Activated naive CD8-positive, alpha-beta T cell treated with anti-CD3 and anti-CD28 coated beads, Interleukin-2, amount 10 ng/mL, durations not matched to agents 7 days and 5 days (primary cell): ENCODE measurements around the gene AKAP6. TPM values are rescaled to one million over a fixed set of nuclear protein-coding genes. Genes with fewer than 3 reads are reported as not detected.

Experiments used
- ATAC-seq: fragments of 150-1000 bp; cut with Tn5 transposase; one replicate; pipeline ENCODE4 v1.10.0; 2021; ENCODE audit warnings: low read depth, moderate library complexity
- POLR2A ChIA-PET: fragments of 350-600 bp; sonication (Branson Sonifier 250); formaldehyde crosslinking; loops from one replicate; lab custom pipeline; 2021; ENCODE audit warnings: antibody characterized with exemption; lab: Charles Lee
- DNase-seq: peaks from one replicate; pipeline ENCODE4 v3.0.0; 2021
- H3K27ac Mint-ChIP-seq: one replicate; pipeline ENCODE4 v1.8.0; 2022; ENCODE audit warnings: mild to moderate bottlenecking, mixed read lengths
- H3K27me3 Mint-ChIP-seq: one replicate; pipeline ENCODE4 v1.8.0; 2022; ENCODE audit warnings: mild to moderate bottlenecking, moderate library complexity, mixed read lengths
- H3K36me3 Mint-ChIP-seq: one replicate; pipeline ENCODE4 v1.8.0; 2021; ENCODE audit warnings: mild to moderate bottlenecking, mixed read lengths
- H3K4me1 Mint-ChIP-seq: one replicate; pipeline ENCODE4 v1.8.0; 2021; ENCODE audit warnings: mixed read lengths
- H3K4me3 Mint-ChIP-seq: one replicate; pipeline ENCODE4 v1.8.0; 2022; ENCODE audit warnings: mild to moderate bottlenecking, moderate library complexity, mixed read lengths
- H3K9me3 Mint-ChIP-seq: one replicate; pipeline ENCODE4 v1.8.0; 2021; ENCODE audit warnings: mixed read lengths
- total RNA-seq, 2 experiments: library from RNA; stranded (reverse); gene quantifications; one replicate each; pipeline ENCODE4 v1.2.3, GENCODE V29; 2021

AKAP6 gene
- total RNA-seq, 2 experiments from 2014 or later, result 1.00 to 1.8 TPM

DNA sequence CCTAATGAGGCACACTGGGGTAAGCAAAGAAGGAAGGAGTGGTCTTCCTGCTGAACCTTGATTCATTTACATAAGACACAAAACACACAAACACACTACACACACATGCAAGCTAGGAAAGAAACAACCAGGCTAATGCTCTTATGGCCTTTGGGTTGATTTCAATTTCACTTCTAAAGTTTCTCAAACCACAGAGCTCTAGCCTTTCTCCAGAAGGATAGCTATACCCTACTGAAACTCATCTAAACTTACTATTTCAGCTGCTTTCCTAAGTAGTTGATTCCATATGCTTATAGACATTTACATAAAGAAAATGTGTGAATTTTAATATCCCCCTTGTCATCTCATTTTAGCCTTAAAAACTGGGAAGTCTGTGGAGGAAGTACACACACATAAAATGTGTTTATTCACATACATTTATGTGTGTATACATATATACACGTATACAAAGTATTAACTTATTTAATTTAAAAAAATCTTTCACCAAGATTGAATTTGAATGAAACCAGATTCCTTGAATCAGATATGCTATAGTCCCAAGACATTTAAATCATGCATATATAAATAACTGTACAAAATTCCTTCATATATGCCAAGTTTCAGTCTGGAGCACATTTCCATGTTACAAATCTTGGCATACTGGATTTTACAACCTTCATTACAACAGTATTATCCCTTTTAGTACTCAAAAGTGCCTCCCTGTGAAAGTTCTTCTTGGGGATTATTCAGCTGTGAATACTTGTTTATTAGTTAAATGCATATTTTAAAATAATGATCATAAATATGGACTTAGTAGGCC, 377.8 kb downstream of the AKAP6 start:
- DNase-seq (no peak), ATAC-seq (no peak)
- POLR2A ChIA-PET, result no interaction called here
- Mint-ChIP-seq H3K4me1 (no peaks in the 10 kb centered on the region), H3K27ac (no peak overlapping the region), H3K36me3 (no peaks in the 10 kb centered on the region), H3K4me3 (no peak overlapping the region), H3K27me3 (peaks cover 2% of the 10 kb centered on the region), H3K9me3 (no peaks in the 10 kb centered on the region)

DNA sequence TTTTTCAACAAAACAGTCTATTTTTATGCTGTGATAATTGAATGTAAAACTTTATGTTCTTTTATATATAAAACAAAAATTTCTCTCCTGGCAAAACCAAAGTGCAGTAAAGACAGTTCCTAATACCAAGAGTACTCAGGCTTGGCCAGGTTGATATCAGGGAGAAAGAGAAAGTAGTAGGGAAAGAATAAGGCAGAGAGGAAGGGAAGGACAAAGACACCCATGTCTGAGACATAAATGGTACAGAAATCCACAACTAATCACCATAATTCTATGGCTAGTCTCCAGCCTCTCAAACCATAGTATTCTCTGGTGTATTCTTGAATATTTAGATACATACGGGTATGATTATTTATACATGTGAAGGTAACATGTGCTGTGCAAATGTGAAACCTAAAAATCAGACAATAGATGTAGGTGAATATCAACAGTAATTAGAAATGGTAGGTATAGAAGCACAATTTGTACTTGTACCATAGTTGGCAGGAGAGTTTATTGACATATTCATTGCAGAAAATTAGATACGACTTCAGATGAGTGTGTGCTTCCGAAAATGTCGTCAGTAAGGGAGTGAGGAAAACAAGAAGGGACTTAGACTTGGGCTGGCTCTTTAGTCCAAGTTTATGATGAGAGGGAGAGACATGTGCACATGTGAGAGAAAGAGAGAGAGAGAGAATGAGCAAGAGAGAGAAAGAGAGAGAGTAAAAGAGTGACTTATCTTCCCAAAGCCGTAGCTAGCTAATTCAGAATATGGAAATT, 378.8 kb downstream of the AKAP6 start:
- H3K36me3 Mint-ChIP-seq, result no peaks in the 10 kb centered on the region
- no peaks in the 10 kb centered on the region for H3K4me1 Mint-ChIP-seq
- POLR2A ChIA-PET, result no interaction called here
- no peak overlapping the region for H3K4me3 Mint-ChIP-seq
- no peak for DNase-seq
- no peak for ATAC-seq
- peaks cover 2% of the 10 kb centered on the region for H3K27me3 Mint-ChIP-seq
- H3K27ac Mint-ChIP-seq, result no peak overlapping the region
- H3K9me3 Mint-ChIP-seq, result no peaks in the 10 kb centered on the region

DNA sequence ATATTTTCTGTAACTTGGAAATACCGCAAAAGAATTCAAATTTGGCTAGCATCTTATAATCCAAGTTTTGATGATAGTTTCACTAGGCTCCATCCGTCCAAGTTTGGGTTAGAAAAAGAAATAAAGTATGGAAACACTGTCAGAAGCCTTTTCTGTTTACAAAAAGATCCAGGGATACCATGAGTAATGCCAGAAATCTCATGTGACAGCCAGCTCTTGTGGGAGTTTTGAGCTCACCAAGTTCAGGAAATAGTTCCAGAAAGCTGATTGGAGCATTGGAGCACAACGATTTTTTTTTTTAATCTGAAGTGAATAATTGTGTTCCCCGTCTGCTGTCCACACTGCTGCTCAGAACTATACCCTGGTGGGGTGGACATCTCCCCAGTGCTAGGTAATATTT, 379.9 kb downstream of the AKAP6 start:
- POLR2A ChIA-PET, result no interaction called here
- H3K4me3 Mint-ChIP-seq, result no peak overlapping the region
- no peaks in the 10 kb centered on the region for H3K9me3 Mint-ChIP-seq
- peaks cover 2% of the 10 kb centered on the region for H3K27me3 Mint-ChIP-seq
- no peak overlapping the region for H3K27ac Mint-ChIP-seq
- no peaks in the 10 kb centered on the region for H3K4me1 Mint-ChIP-seq
- no peak for DNase-seq
- H3K36me3 Mint-ChIP-seq, result no peaks in the 10 kb centered on the region
- ATAC-seq, result no peak

DNA sequence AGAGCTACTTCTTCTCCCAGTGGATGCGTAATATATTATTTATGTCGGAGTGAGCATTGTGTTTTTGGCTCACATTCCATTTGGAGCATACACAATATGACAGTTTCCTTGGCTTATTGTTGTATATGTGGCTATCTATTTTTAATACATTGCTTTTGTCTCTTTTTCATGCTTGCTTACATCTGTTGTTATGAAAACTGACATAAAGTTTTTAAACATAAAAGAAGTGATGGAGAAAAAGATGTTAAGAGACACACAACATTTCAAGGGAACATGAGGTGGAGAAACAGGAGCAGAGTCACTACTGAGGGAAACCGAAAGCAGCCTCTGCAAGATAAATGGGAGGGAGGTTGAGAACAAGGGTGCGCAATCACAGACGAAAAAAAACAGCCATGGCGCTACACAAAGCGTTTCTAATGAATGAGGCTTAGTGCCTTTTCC, 381.2 kb downstream of the AKAP6 start:
- H3K36me3 Mint-ChIP-seq, result no peaks in the 10 kb centered on the region
- no peaks in the 10 kb centered on the region for H3K4me1 Mint-ChIP-seq
- ATAC-seq, result no peak
- no peaks in the 10 kb centered on the region for H3K9me3 Mint-ChIP-seq
- no peak overlapping the region for H3K27ac Mint-ChIP-seq
- H3K4me3 Mint-ChIP-seq, result no peak overlapping the region
- H3K27me3 Mint-ChIP-seq, result no peaks in the 10 kb centered on the region
- DNase-seq, result no peak
- POLR2A ChIA-PET, result no interaction called here

DNA sequence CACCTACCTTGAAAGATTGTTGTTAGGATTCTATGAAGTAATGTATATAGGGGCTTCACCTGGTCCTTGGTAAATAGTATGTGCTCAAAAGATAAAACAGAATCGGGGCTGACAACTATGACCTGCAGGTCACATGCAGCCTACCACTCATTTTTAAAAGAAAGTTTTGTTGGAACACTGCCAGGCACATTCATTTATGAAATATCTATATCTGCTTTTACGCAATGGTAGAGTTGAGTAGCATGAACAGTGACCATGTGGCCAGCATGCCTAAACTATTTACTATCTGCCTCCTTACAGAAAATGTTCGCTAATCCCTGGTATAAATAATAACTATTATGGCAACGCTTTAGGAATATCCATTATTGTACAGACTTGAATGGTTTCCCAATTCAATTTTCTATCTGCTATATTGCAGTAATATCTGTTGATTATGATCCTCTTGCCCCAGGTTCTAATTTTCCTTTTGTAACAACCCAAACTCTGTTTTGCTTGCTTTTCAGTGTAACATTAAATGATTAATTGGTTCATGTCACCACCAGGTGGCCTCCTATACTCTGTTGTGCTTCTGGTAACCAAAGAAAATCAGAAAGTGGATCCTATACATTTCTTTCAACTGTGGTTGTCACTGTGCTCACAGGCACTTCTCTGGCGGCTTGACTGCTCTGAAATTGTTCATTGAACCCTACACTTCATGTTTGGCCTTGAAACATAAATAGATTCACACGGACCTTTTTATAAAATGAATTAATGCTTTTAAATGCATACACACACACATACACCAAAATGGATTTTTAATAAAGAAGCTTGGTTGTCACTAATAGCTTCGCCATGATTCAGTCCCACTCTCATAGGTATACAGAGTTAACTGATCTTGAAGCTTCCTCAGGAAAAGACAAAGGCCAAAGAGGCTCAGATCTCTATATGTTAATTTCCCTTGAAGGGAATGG, 381.9 kb downstream of the AKAP6 start:
- POLR2A ChIA-PET, result no interaction called here
- DNase-seq, result no peak
- no peaks in the 10 kb centered on the region for H3K9me3 Mint-ChIP-seq
- no peak overlapping the region for H3K4me3 Mint-ChIP-seq
- H3K27ac Mint-ChIP-seq, result no peak overlapping the region
- no peaks in the 10 kb centered on the region for H3K4me1 Mint-ChIP-seq
- ATAC-seq, result no peak
- H3K27me3 Mint-ChIP-seq, result no peaks in the 10 kb centered on the region
- no peaks in the 10 kb centered on the region for H3K36me3 Mint-ChIP-seq

DNA sequence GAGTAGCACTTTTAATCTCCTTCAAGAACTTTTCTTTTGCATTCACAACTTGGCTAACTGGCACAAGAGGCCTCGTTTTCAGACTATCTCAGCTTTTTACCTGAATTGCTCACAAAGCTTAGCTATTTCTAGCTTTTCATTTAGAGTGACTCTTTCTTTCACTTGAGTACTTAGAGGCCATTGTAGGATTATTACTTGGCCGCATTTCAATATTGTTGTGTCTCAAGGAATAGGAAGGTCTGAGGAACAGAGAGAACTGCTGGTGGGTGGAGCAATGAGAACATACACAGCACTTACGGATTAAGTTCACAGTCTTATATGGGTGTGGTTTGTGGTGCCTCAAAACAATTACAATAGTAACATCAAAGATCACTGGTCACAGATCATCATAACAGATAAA, 384.8 kb downstream of the AKAP6 start:
- DNase-seq, result no peak
- no peaks in the 10 kb centered on the region for H3K4me1 Mint-ChIP-seq
- POLR2A ChIA-PET, result no interaction called here
- no peak overlapping the region for H3K27ac Mint-ChIP-seq
- ATAC-seq, result no peak
- no peak overlapping the region for H3K4me3 Mint-ChIP-seq
- no peaks in the 10 kb centered on the region for H3K27me3 Mint-ChIP-seq
- H3K9me3 Mint-ChIP-seq, result no peaks in the 10 kb centered on the region
- no peaks in the 10 kb centered on the region for H3K36me3 Mint-ChIP-seq

DNA sequence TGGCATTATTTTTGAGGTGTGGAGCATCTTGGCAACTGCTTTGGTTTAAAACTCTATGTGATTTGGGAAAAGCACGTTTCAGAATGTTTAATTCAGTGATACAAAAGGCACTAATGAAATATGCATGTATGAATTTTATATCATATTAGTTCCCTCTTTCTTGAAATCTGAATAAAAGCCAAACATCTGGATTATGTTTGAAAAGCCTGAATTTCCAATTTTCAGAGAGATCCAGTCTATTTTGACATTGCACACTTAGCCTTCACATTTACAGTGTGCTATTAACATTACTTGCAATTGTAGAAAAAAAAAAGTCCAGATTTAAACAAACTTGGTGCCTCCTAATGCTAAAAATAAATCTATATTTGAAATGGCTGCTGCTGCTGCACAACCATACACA, 390.5 kb downstream of the AKAP6 start:
- Mint-ChIP-seq H3K4me3 (no peak overlapping the region), H3K36me3 (no peaks in the 10 kb centered on the region), H3K4me1 (no peaks in the 10 kb centered on the region), H3K9me3 (no peaks in the 10 kb centered on the region), H3K27ac (no peak overlapping the region), H3K27me3 (no peaks in the 10 kb centered on the region)
- no peak for ATAC-seq
- DNase-seq, result no peak
- POLR2A ChIA-PET, result no interaction called here

DNA sequence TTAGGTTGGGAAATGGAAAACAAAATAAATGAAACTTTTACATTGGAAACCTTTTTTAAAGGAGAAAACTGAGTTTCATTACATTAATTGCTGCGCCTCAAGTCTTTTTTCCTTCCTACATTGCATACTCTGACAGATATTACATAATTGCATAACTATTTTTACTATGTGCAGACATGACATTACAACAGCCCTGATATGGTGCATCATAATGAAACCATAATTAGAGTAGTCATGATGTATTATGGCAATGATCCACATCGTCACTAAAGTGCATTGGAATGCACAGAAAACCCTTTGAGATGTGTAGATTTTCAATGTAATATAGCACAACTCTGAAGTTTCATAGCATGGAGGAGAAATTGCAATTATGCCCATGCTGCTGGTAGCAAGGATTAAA, 391.8 kb downstream of the AKAP6 start:
- H3K27me3 Mint-ChIP-seq, result no peaks in the 10 kb centered on the region
- POLR2A ChIA-PET, result no interaction called here
- DNase-seq (no peak), ATAC-seq (no peak)
- no peaks in the 10 kb centered on the region for H3K36me3 Mint-ChIP-seq
- no peaks in the 10 kb centered on the region for H3K9me3 Mint-ChIP-seq
- no peaks in the 10 kb centered on the region for H3K4me1 Mint-ChIP-seq
- no peak overlapping the region for H3K4me3 Mint-ChIP-seq
- H3K27ac Mint-ChIP-seq, result no peak overlapping the region

DNA sequence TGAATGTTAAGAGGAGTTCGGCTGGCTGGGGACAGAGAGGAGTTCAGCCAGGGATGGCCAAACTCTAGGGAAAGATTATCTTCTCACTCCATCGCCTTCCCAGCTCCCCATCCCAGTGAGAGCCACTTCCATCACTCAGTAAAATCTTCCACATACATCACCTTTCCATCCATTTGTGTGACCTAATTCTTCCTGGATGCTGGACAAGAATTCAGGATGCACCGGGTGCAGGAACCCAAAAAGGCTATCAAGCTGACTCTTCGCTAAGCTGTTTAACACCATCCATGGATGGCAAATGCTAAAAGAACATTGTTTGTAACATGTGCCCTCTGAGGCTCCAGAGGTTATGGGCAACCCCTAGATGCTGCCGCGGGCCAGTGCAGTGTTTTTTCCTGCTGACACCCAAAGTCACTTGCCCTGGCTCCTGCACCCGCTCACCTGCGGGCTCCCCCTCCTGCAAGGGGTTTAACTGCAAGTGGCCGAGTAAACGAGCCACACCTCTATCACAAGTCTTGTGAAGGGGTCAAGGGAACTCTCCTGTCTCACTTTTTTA, 393.6 kb downstream of the AKAP6 start:
- Mint-ChIP-seq H3K36me3 (no peaks in the 10 kb centered on the region), H3K9me3 (no peaks in the 10 kb centered on the region), H3K4me1 (no peaks in the 10 kb centered on the region), H3K27me3 (no peaks in the 10 kb centered on the region), H3K27ac (no peak overlapping the region), H3K4me3 (no peak overlapping the region)
- POLR2A ChIA-PET, result no interaction called here
- DNase-seq (no peak), ATAC-seq (no peak)

DNA sequence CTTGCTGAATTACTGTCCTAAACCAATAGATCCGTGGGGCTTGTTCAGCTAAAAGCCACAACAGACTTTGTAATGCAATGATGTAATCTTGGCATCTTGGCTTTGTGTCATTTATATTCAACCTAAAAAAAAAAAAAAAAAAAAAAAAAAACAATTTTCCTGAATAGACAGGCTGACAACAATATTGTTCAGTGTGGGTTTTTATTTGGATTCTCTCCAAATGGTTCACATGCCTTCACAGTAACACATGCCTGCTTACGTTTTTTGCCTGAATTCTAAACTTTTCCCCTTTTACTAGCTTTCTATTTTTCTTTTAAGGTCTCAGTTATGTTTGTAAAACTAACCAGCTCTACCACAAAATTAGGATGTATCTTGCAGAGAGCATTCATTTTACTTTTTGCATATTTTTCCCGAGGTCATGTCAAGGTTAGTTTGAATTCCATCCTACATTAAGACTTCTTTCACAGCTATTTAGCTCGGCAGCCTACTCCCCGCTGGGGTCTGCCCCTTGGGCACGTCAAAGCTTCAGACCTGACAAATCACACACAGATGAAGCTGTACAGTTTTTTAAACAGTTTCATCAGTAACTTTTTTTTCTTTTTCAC, 395.9 kb downstream of the AKAP6 start:
- POLR2A ChIA-PET, result no interaction called here
- Mint-ChIP-seq H3K27ac (no peak overlapping the region), H3K9me3 (no peaks in the 10 kb centered on the region), H3K4me1 (no peaks in the 10 kb centered on the region), H3K27me3 (no peaks in the 10 kb centered on the region), H3K36me3 (no peaks in the 10 kb centered on the region), H3K4me3 (no peak overlapping the region)
- no peak for DNase-seq
- no peak for ATAC-seq

DNA sequence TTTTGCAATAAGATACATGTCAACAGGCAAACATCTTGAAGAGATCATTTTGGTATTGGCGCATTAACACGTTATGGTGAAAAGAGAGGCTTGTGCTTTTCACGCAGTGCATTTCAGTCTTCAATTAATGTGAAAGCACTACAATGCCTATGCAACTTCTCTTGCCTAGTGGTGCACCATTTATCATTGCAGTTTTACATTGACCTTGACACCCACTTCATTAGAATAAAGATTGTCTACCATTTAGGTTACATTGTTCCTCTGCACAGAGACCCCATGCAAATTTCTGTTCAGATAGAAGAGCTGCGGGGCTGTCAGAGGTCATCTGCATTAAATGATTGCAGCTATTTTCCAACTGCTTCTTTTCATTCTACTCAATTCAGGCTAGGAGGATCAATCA, 397.4 kb downstream of the AKAP6 start:
- POLR2A ChIA-PET, result no interaction called here
- DNase-seq (no peak), ATAC-seq (no peak)
- no peaks in the 10 kb centered on the region for H3K36me3 Mint-ChIP-seq
- no peaks in the 10 kb centered on the region for H3K27me3 Mint-ChIP-seq
- H3K4me3 Mint-ChIP-seq, result no peak overlapping the region
- no peak overlapping the region for H3K27ac Mint-ChIP-seq
- no peaks in the 10 kb centered on the region for H3K4me1 Mint-ChIP-seq
- no peaks in the 10 kb centered on the region for H3K9me3 Mint-ChIP-seq

DNA sequence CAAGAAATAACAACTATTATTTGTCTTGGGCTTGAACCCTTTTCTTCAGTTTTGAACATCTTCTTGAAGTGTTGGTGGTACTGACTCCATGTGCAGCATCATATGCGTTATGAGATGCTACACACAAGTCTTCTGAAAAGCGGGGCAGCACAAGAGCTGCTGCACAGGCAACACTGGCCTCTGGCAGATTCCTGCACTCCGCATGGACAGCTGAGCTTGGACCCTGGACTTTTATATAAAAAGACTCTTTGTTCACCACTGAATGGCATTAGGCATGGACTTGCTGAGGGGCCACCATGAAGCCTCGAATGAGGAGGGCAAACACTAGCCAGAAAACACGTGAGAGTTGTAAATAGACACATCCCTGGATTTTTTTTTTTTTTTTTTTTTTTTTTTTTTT, 398.7 kb downstream of the AKAP6 start:
- Mint-ChIP-seq H3K4me1 (no peaks in the 10 kb centered on the region), H3K27ac (no peak overlapping the region), H3K9me3 (no peaks in the 10 kb centered on the region), H3K36me3 (no peaks in the 10 kb centered on the region), H3K4me3 (no peak overlapping the region), H3K27me3 (no peaks in the 10 kb centered on the region)
- POLR2A ChIA-PET, result no interaction called here
- no peak for DNase-seq
- ATAC-seq, result no peak

DNA sequence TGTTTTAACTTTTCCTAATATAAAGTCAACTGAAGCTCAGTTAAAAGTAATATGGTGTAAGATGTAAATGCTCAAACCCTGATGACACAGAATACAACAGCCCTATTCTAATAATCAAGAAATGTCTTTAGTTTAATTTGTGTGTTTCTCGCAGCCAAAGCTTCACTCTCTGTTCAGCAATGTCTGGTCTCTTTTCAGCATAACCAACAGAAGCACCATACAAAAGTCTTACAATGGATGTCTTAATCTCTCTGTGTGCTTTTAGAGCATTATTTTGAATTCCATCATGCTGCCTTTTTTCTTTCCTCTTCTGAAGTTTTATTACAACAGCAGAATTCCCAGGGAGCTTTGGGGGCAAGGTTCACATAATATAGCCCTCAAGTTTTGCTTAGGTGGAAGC, 399.4 kb downstream of the AKAP6 start:
- no peaks in the 10 kb centered on the region for H3K9me3 Mint-ChIP-seq
- H3K27ac Mint-ChIP-seq, result no peak overlapping the region
- no peak for DNase-seq
- no peak for ATAC-seq
- POLR2A ChIA-PET, result no interaction called here
- H3K4me3 Mint-ChIP-seq, result no peak overlapping the region
- no peaks in the 10 kb centered on the region for H3K4me1 Mint-ChIP-seq
- no peaks in the 10 kb centered on the region for H3K36me3 Mint-ChIP-seq
- no peaks in the 10 kb centered on the region for H3K27me3 Mint-ChIP-seq
